ENCODE results near the gene CHTOP. TPM values are rescaled to one million over a fixed set of nuclear protein-coding genes. Genes with fewer than 3 reads are reported as not detected.

The CHTOP gene
- total RNA-seq, 4 donors from 2014 or later, result 35.2 to 86.1 (median 65.2) TPM

DNA sequence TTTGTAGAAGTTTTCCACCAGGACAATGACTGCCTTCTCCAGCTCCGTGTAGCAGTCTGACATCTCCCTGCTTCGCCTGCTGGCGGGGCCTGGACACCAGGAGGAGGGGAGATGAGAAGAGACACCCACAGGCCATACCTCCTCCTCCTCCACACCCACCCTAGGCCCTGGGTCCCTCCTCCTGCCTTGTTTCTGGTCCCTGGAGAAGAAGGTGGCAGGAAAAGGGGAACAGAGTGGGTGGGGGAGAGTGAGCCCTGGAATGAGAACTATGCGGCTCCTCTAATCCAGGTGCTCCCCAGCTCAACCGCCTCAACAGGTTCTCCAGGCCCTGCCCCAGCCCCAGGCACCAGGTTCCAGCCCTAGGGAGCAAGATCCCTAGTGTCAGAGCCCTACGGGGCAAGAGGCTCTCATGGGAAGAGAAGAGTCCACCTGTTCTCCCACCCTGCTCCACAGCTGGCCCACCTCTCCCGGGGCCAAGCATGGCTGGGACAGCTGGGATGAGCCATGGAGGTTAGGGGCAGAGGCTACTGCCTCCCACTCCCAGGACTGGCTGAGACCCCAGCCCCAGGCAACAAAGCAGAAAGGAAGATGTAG is 25.7 kb upstream of the CHTOP start:
- Histone ChIP-seq H3K36me3 (peaks cover 0 to 19% (median 3%) of the 10 kb centered on the region in 4 donors), H3K27ac (peak overlapping the region; percentile 89 to 97 (median 92)), H3K27me3 (no peaks in the 10 kb centered on the region), H3K9me3 (no peaks in the 10 kb centered on the region), H3K4me3 (peak overlapping the region in 2 of 4 donors; percentile 4 to 32), H3K4me1 (peaks cover 23 to 47% (median 35%) of the 10 kb centered on the region in 4 donors)
- intact Hi-C loops (cut with DNase I; ENCODE audit: low total_unique reads) (no loop called here), in situ Hi-C loops (cut with MboI; ENCODE audit: low pct_ligation_motif_present in 1 of 4, low pct_unique_long_range_greater_than_20kb in 1 of 4, low sequenced_read_pairs in 3 of 4) (no loop called here)
- DNase-seq, result no peak
- 78% methylated on average over 6 of the region's 7 CpGs; no CpG with 5 or more reads in 1 of the 2 donors for WGBS, 2 donors (ENCODE audit: low coverage in 1 of 2)
- TF ChIP-seq, protein P1, sequence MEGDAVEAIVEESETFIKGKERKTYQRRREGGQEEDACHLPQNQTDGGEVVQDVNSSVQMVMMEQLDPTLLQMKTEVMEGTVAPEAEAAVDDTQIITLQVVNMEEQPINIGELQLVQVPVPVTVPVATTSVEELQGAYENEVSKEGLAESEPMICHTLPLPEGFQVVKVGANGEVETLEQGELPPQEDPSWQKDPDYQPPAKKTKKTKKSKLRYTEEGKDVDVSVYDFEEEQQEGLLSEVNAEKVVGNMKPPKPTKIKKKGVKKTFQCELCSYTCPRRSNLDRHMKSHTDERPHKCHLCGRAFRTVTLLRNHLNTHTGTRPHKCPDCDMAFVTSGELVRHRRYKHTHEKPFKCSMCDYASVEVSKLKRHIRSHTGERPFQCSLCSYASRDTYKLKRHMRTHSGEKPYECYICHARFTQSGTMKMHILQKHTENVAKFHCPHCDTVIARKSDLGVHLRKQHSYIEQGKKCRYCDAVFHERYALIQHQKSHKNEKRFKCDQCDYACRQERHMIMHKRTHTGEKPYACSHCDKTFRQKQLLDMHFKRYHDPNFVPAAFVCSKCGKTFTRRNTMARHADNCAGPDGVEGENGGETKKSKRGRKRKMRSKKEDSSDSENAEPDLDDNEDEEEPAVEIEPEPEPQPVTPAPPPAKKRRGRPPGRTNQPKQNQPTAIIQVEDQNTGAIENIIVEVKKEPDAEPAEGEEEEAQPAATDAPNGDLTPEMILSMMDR (IDR thresholded peaks at IDR 0.05), result no peak
- TF ChIP-seq EP300 (IDR thresholded peaks at IDR 0.05; ENCODE audit: low read depth) (no peak), POLR2A (IDR thresholded peaks at IDR 0.05) (no peak), POLR2AphosphoS5 (IDR thresholded peaks at IDR 0.05) (no peak)

DNA sequence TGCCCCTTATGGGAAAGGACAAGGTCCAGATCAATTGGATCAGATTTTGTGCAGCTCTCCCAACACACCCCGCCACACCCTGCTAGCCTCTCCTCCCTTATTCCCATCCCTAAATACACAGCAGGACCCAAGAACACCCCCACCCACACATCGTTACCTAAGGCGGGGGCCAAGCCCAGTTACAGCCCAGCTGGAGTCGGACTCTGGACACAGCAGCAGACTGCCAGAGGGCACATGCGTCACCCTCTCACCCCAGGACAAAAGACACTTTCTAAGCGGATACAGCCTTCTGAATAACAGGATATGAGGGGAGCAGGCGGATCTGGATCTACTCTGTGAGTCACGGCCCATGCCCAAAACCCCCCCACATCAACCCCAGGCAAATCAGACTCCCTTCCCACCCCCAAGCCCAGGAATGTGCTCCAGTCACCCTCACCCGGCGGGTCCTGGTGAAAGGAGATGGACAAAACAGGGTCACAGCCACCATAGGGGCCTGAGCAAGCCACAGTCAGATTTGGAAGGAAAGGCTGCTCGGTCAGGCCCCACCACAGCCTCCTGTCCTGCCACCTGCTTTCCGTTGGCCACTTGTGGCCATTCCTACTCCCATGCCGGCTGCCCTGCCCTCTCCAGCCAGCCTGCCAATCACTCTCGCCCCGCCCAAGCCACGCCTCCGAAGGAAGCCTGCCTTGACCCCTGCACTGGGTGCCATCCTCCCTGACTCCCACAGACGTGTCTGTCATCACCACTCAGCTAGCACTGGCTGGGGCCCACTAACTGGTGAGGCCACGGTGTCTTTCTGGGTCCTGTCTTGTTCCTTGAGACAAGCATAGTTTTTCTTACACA is 24.9 kb upstream of the CHTOP start:
- Histone ChIP-seq H3K4me3 (peak overlapping the region in 2 of 4 donors; percentile 25 to 32), H3K27ac (peak overlapping the region; percentile 89 to 97 (median 92)), H3K36me3 (peaks cover 0 to 19% (median 3%) of the 10 kb centered on the region in 4 donors), H3K4me1 (peaks cover 29 to 54% (median 41%) of the 10 kb centered on the region in 4 donors), H3K27me3 (no peaks in the 10 kb centered on the region), H3K9me3 (no peaks in the 10 kb centered on the region)
- WGBS, 2 donors (ENCODE audit: low coverage in 1 of 2), result 36 to 43% methylated on average over 1 to 19 of the region's 19 CpGs
- TF ChIP-seq POLR2AphosphoS5 (IDR thresholded peaks at IDR 0.05) (peak; percentile 60 to 82 (median 76)), POLR2A (IDR thresholded peaks at IDR 0.05) (peak; percentile 41), EP300 (IDR thresholded peaks at IDR 0.05; ENCODE audit: low read depth) (no peak)
- TF ChIP-seq, protein P1 (IDR thresholded peaks at IDR 0.05), result no peak
- peak; percentile 88 for DNase-seq
- in situ Hi-C loops (cut with MboI; ENCODE audit: low pct_ligation_motif_present in 1 of 4, low pct_unique_long_range_greater_than_20kb in 1 of 4, low sequenced_read_pairs in 3 of 4), result no loop called here
- intact Hi-C loops (cut with DNase I; ENCODE audit: low total_unique reads), result no loop called here

DNA sequence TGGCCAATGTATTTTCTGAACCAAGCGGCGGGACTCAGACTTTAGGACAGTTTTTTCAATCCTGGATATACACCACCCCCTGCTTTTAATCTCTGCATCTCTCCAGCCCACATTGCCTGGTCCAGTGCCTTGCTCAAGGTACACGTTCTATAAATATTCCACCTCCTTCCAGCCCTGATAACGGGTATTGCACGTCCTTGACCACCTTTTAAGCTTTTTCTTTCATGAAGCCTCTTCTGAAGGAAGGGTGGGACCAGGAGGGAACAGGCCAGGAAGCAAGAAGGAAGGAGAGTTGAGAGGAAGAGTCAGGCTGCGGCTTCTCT is 24.3 kb upstream of the CHTOP start:
- Histone ChIP-seq H3K36me3 (peaks cover 0 to 19% (median 3%) of the 10 kb centered on the region in 4 donors), H3K4me1 (peaks cover 29 to 60% (median 44%) of the 10 kb centered on the region in 4 donors), H3K9me3 (no peaks in the 10 kb centered on the region), H3K27ac (peak overlapping the region; percentile 89 to 97 (median 92)), H3K4me3 (peak overlapping the region in 2 of 4 donors; percentile 25 to 32), H3K27me3 (no peaks in the 10 kb centered on the region)
- TF ChIP-seq EP300 (IDR thresholded peaks at IDR 0.05; ENCODE audit: low read depth) (no peak), POLR2AphosphoS5 (IDR thresholded peaks at IDR 0.05) (no peak), POLR2A (IDR thresholded peaks at IDR 0.05) (no peak)
- TF ChIP-seq, protein P1 (IDR thresholded peaks at IDR 0.05), result no peak
- DNase-seq, result no peak
- in situ Hi-C loops (cut with MboI; ENCODE audit: low pct_ligation_motif_present in 1 of 4, low pct_unique_long_range_greater_than_20kb in 1 of 4, low sequenced_read_pairs in 3 of 4), result no loop called here
- intact Hi-C loops (cut with DNase I; ENCODE audit: low total_unique reads), result no loop called here
- 47 to 80% methylated on average over 3 to 6 of the region's 6 CpGs for WGBS, 2 donors (ENCODE audit: low coverage in 1 of 2)

DNA sequence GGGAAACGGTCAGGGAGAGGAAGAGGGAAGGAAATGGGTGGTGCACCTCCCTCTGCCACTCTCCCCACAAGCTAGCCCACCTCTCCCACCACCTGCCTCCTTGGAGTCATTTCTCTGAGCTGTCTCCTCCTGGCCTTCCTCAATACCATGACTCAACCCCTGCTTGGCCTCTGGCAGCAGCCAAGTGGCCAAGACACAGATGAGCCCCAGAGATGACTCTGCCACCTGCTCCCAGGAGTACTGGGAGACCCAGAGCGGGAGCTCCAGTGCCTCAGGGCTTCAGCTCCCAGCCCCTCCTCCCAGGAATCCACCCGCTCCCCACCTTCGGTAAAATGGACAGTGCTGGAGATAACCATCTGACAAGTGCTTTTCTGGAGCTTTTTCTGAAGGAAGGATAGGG is 23.5 kb upstream of the CHTOP start:
- intact Hi-C loops (cut with DNase I; ENCODE audit: low total_unique reads) (loop anchor here (5.0 kb wide), 1 partner anchor 33 kb away; no protein-coding TSS in a partner anchor), in situ Hi-C loops (cut with MboI; ENCODE audit: low pct_ligation_motif_present in 1 of 4, low pct_unique_long_range_greater_than_20kb in 1 of 4, low sequenced_read_pairs in 3 of 4) (no loop called here)
- Histone ChIP-seq H3K4me1 (peaks cover 29 to 68% (median 47%) of the 10 kb centered on the region in 4 donors), H3K27ac (peak overlapping the region; percentile 89 to 97 (median 92)), H3K4me3 (peak overlapping the region in 1 of 4 donors; percentile 57), H3K9me3 (no peaks in the 10 kb centered on the region), H3K27me3 (no peaks in the 10 kb centered on the region), H3K36me3 (peaks cover 0 to 12% (median 3%) of the 10 kb centered on the region in 4 donors)
- no peak for DNase-seq
- TF ChIP-seq, protein P1 (IDR thresholded peaks at IDR 0.05), result no peak
- TF ChIP-seq POLR2A (IDR thresholded peaks at IDR 0.05) (no peak), EP300 (IDR thresholded peaks at IDR 0.05; ENCODE audit: low read depth) (no peak), POLR2AphosphoS5 (IDR thresholded peaks at IDR 0.05) (no peak)
- 64% methylated on average over 4 of the region's 4 CpGs; no CpG with 5 or more reads in 1 of the 2 donors for WGBS, 2 donors (ENCODE audit: low coverage in 1 of 2)
